Ectodermal cell (in vitro differentiated cells): ENCODE results near the gene RALGAPA1.
"Not testable (repeated sequence)": the region's sequence is repeated elsewhere in the genome, so short reads cannot be mapped to it uniquely, and the experiment has no call there.

Experiments
- H3K27ac ChIP-seq: 2 replicates; pipeline ENCODE4 v1.7.0; 2013; ENCODE audit warnings: mild to moderate bottlenecking, low read depth, low read length; ENCODE audit not compliant: insufficient read depth, poor library complexity, severe bottlenecking
- H3K27me3 ChIP-seq: 2 replicates; pipeline ENCODE4 v1.7.0; 2013; ENCODE audit warnings: mild to moderate bottlenecking, low read length; ENCODE audit not compliant: insufficient read depth, control insufficient read depth, poor library complexity, severe bottlenecking
- H3K36me3 ChIP-seq: one replicate; pipeline ENCODE4 v1.7.0; 2013; ENCODE audit warnings: low read length; ENCODE audit not compliant: control insufficient read depth, insufficient read depth
- H3K4me1 ChIP-seq: one replicate; pipeline ENCODE4 v1.7.0; 2013; ENCODE audit warnings: low read length; ENCODE audit not compliant: control insufficient read depth, insufficient read depth
- H3K4me3 ChIP-seq: 2 replicates; pipeline ENCODE4 v1.7.0; 2013; ENCODE audit warnings: low read depth, low read length, control low read depth; ENCODE audit not compliant: insufficient read depth
- H3K9me3 ChIP-seq: 2 replicates; pipeline ENCODE4 v1.7.0; 2013; ENCODE audit warnings: mild to moderate bottlenecking, low read length, moderate library complexity; ENCODE audit not compliant: control insufficient read depth
- WGBS, 2 experiments: methylation state at CpG; one replicate each; pipeline ENCODE4 v1.1.7; 2013; ENCODE audit warnings: missing lambda C conversion rate in 2 of 2; 5-methylcytosine and 5-hydroxymethylcytosine counted together

Gene RALGAPA1

DNA sequence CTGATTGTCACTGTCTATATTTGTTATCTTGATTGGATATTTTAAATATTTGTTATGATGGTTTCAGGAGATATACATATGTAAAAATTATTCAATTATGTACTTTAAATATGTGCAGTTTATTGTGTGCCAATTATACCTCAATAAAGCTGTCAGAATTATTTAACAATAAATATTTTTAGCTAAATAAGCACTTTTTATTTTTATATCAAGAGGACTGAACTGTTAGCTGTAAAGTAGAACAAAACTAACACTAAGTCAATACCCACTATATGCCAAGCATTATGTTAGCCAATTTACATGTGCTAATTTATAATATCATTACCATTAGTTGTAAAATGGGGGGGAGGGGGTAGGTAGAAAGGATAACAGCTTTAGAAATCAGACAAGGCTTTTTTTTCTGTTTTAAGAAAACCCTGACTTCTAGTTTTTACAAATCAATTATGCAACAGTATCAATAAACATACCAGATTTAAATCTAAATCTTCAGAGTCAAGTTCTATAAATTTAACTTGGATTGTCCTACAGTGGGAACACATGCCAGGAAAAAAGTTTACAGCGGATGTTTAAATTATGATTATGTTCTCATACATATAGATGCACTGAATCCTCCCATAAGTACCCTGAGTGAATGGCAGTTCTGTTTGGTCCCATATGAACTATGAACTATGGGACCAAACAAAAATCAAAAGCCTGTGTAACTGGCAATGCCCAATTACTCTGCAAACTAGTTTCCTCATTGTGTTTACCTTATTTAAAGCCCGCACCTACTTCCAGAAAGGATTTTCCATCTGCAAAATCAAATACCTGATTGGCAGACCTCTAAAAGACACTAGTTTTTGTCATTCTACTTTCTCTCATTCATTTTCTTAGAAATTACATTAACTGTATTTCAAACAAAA is 2.8 kb downstream of the RALGAPA1 start:
- 97% methylated on average over 1 to 2 of the region's 2 CpGs for WGBS, 2 experiments
- H3K9me3 ChIP-seq = no peaks in the 10 kb centered on the region
- no peak overlapping the region for H3K4me3 ChIP-seq
- peaks cover 4% of the 10 kb centered on the region for H3K4me1 ChIP-seq
- H3K27me3 ChIP-seq = no peaks in the 10 kb centered on the region
- no peaks in the 10 kb centered on the region for H3K36me3 ChIP-seq
- H3K27ac ChIP-seq = no peak overlapping the region

DNA sequence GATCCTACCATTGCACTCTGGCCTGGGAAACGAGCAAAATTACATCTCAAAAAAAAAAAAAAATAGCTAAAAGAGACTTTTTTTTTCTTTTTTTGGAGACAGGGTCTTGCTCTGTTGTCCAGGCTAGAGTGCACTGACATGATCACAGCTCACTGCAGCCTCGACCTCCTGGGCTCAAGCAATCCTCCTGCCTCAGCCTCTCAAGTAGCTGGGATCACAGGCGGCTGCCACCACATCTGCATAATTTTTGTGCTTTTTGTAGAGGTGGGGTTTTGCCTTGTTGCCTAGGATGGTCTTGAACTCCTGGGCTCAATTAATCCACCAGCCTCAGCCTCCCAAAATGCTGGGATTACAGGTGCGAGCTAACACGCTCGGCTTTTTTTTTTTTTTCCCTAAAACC is 11.3 kb downstream of the RALGAPA1 start:
- 92 to 94% methylated on average over 6 of the region's 6 CpGs for WGBS, 2 experiments
- H3K4me3 ChIP-seq = no peak overlapping the region

DNA sequence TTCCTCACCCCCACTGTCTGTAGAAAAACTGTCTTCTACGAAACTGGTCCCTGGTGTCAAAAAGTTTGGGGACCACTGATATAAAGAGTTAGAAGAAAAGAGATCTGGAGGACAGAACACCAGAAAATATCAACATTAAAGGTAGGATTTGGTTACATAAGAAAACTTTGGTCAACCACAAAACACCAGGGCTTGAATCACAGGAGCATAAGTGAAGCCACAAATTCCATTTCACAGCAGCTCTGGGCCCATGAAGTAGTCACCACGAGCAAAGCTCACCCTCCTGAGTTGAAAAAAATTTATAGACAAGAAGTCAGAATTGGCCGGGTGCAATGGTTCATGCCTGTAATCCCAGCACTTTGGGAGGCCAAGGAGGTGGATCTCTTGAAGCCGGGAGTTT is 19.4 kb downstream of the RALGAPA1 start:
- 93 to 95% methylated on average over 3 to 4 of the region's 4 CpGs for WGBS, 2 experiments
- H3K9me3 ChIP-seq = no peaks in the 10 kb centered on the region
- no peaks in the 10 kb centered on the region for H3K27me3 ChIP-seq
- no peak overlapping the region for H3K27ac ChIP-seq
- no peak overlapping the region for H3K4me3 ChIP-seq
- H3K4me1 ChIP-seq = no peaks in the 10 kb centered on the region
- no peaks in the 10 kb centered on the region for H3K36me3 ChIP-seq

More for the DNA sequence above, 11.3 kb downstream of the RALGAPA1 start:
- Histone ChIP-seq H3K27ac (no peak overlapping the region), H3K36me3 (no peaks in the 10 kb centered on the region), H3K4me1 (no peaks in the 10 kb centered on the region), H3K9me3 (no peaks in the 10 kb centered on the region), H3K27me3 (no peaks in the 10 kb centered on the region)

DNA sequence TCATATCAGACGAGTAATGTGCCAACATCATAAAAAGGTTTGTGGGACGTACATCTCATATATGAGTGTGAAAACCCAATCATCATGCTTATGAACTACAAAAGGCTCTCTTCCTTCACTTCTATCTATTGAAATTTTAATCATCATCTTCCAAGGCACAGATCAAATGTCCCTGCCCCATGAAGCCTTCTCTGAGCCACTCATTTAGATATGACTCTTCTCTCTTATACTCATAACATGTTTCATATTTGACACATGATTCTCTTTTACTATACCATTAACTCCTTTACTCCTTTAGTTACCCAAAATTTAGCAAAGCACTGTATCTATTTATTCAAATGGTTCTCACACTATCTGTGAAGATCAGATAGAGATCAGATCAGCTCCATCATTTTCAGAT is 22.2 kb downstream of the RALGAPA1 start:
- no peaks in the 10 kb centered on the region for H3K9me3 ChIP-seq
- H3K4me3 ChIP-seq = no peak overlapping the region
- 90 to 96% methylated on average over 2 of the region's 2 CpGs for WGBS, 2 experiments
- no peaks in the 10 kb centered on the region for H3K4me1 ChIP-seq
- H3K36me3 ChIP-seq = no peaks in the 10 kb centered on the region
- no peaks in the 10 kb centered on the region for H3K27me3 ChIP-seq
- H3K27ac ChIP-seq = no peak overlapping the region

DNA sequence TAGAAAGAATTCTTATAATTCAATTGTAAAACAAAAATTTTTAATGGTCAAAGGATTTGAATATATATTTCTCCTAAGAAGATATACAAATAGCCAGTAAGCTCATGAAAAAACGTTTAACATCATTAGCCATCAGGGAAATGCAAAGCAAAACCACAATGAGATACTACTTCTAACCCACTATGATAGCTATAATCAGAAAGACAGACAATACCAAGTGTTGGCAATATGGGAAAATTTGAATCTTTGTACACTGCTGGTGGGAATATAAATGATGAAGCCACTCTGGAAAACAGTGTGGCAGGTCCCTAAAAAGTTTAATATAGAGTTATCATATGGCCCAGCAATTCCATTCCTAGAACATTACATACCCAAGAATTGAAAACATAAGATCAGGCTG is 25.4 kb downstream of the RALGAPA1 start:
- Histone ChIP-seq H3K27me3 (no peaks in the 10 kb centered on the region), H3K9me3 (no peaks in the 10 kb centered on the region), H3K36me3 (no peaks in the 10 kb centered on the region), H3K4me1 (no peaks in the 10 kb centered on the region), H3K27ac (no peak overlapping the region), H3K4me3 (no peak overlapping the region)
- WGBS, 2 experiments = 83% methylated on average over 1 of the region's 1 CpG; no CpG with 5 or more reads in 1 of the 2 experiments

DNA sequence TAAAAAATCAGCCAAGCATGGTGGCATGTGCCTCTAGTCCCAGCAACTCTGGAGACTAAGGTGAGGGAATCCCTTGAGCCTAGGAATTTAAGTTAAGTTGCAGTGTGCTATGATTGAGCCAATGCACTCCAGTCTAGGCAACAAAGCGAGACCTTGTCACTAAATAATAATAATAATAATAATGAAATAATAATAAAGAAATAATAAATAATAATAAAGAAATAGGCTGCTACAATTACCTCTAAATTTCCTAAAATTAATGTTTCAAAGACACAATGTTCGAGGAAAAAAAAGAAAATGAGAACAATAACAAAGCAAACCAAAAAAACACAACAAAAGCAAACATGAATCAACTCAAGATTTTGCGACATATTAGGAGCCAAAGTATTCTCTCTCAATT is 29.7 kb downstream of the RALGAPA1 start:
- WGBS, 2 experiments = 95 to 100% methylated on average over 2 of the region's 3 CpGs
- no peak overlapping the region for H3K4me3 ChIP-seq
- H3K4me1 ChIP-seq = no peaks in the 10 kb centered on the region
- H3K9me3 ChIP-seq = no peaks in the 10 kb centered on the region
- no peaks in the 10 kb centered on the region for H3K27me3 ChIP-seq
- H3K36me3 ChIP-seq = no peaks in the 10 kb centered on the region
- H3K27ac ChIP-seq = no peak overlapping the region

DNA sequence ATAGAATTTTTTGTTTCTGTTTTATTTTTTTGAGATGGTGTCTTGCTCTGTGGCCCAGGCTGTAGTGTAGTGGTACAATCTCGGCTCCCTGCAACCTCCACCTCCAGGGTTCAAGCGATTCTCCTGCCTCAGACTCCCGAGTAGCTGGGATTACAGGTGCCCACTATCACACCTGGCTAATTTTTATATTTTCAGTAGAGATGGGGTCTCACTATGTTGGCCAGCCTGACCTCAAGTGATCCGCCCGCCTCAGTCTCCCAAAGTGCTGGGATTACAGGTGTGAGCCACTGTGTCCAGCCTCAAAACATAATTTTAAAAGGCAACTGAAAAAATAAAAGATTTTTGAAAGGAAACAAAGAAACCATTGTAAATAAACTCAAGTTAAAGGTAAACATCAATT is 31.5 kb downstream of the RALGAPA1 start:
- 82 to 84% methylated on average over 5 of the region's 5 CpGs for WGBS, 2 experiments
- not testable (repeated sequence) for H3K27me3 ChIP-seq, H3K36me3 ChIP-seq, H3K4me3 ChIP-seq, H3K9me3 ChIP-seq, H3K4me1 ChIP-seq, H3K27ac ChIP-seq

DNA sequence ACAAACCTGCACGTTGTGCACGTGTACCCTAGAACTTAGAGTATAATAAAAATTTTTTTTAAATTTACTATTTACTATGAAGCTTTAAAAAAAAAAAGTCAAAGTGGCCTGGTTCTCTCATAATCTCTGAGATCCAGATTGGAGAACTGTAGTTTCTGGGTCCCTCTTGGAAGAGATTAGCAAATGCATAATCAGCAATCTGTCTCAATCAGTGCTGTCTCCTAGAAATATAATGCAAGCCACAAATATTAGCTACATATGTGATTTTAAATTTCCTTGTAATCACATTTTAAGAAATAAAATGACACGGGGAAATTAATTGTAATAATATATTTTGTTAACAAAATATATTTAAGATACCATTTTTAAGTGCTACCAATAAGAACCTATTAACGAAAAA is 32.3 kb downstream of the RALGAPA1 start:
- no peak overlapping the region for H3K27ac ChIP-seq
- H3K27me3 ChIP-seq = no peaks in the 10 kb centered on the region
- no peaks in the 10 kb centered on the region for H3K9me3 ChIP-seq
- H3K4me3 ChIP-seq = no peak overlapping the region
- H3K36me3 ChIP-seq = no peaks in the 10 kb centered on the region
- 100% methylated on average over 2 of the region's 4 CpGs; no CpG with 5 or more reads in 1 of the 2 experiments for WGBS, 2 experiments
- H3K4me1 ChIP-seq = no peaks in the 10 kb centered on the region

DNA sequence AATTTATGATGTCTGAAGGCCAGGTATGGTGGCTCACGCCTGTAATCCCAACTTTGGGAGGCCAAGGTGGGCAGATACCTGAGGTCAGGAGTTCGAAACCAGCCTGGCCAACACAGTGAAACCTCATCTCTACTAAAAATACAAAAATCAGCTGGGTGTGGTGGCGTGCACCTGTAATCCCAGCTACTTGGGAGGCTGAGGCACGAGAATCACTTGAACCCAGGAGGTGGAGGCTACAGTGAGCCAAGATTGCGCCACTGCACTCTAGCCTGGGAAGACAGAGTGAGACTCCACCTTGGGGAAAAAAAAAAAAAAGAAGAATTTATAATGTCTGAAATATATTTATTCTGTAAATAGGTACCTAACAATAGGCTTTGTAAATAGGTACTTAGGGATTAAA is 33.0 kb downstream of the RALGAPA1 start:
- not testable (repeated sequence) for H3K36me3 ChIP-seq, H3K27me3 ChIP-seq, H3K4me1 ChIP-seq, H3K4me3 ChIP-seq, H3K9me3 ChIP-seq, H3K27ac ChIP-seq
- 91 to 92% methylated on average over 5 of the region's 5 CpGs for WGBS, 2 experiments

DNA sequence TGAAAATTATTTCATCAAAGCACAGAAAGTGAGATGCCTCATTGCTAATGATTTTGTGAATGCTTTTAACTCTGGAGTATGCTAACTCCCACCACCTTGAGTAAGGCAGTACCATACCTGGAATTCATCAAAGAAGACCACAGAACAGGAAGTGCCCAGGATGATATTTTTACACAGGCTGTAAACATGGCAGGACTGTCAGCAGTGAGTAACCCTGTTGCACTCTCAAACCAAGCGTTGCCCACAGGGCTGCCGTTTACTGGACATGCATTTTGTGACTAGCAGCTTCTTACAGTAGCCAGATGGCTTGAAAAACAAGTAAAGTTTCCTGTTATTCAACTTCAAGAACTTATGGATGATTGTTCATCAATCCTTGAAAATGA is 42.4 kb downstream of the RALGAPA1 start:
- Histone ChIP-seq H3K9me3 (no peaks in the 10 kb centered on the region), H3K27ac (no peak overlapping the region), H3K36me3 (no peaks in the 10 kb centered on the region), H3K27me3 (no peaks in the 10 kb centered on the region), H3K4me3 (no peak overlapping the region), H3K4me1 (no peaks in the 10 kb centered on the region)
- 95 to 96% methylated on average over 2 of the region's 2 CpGs for WGBS, 2 experiments
